IMR-90 (cell line): ENCODE data around the gene MTMR6. TPM values are rescaled to one million over a fixed set of nuclear protein-coding genes. Genes with fewer than 3 reads are reported as not detected.
"Not testable (repeated sequence)": the region's sequence is repeated elsewhere in the genome, so short reads cannot be mapped to it uniquely, and the experiment has no call there.

Experiments used
- ATAC-seq: fragments of 200-7000 bp; cut with Tn5 transposase; 2 replicates; pipeline ENCODE4 v1.9.1; 2020; ENCODE audit warnings: low read depth, mild to moderate bottlenecking, moderate library complexity
- BruUV-seq: library from RNA; stranded (reverse); fragments of 400-500 nt; replicated peaks from 2 replicates; lab custom pipeline; 2021; lab: Mats Ljungman, UMichigan
- CTCF ChIA-PET: fragments of 300-600 bp; formaldehyde crosslinking; extraction: SDS; loops from one replicate; lab custom pipeline; 2021; ENCODE audit warnings: antibody characterized with exemption; lab: Yijun Ruan, JAX
- POLR2A ChIA-PET: fragments of 300-600 bp; sonication (Branson Sonifier 250); formaldehyde crosslinking; loops from one replicate; lab custom pipeline; 2022; ENCODE audit warnings: antibody characterized with exemption; ENCODE audit not compliant: unreplicated experiment; lab: Charles Lee
- DNase-seq: peaks from one replicate; pipeline ENCODE4 v3.0.0; 2013
- H2AFZ ChIP-seq: replicated peaks from 2 replicates; pipeline ENCODE3; 2013; ENCODE audit warnings: low read length, mild to moderate bottlenecking; ENCODE audit not compliant: poor library complexity
- H2AK5ac ChIP-seq: 2 replicates; pipeline ENCODE4 v1.6.1; 2013; ENCODE audit warnings: low read depth, low read length, inconsistent platforms
- H2AK9ac ChIP-seq: replicated peaks from 2 replicates; pipeline ENCODE3; 2013; ENCODE audit warnings: mild to moderate bottlenecking, low read depth, low read length, moderate library complexity; ENCODE audit not compliant: poor library complexity
- H2BK120ac ChIP-seq: 2 replicates; pipeline ENCODE4 v1.6.1; 2013; ENCODE audit warnings: low read depth, low read length, inconsistent platforms
- H2BK15ac ChIP-seq: 3 replicates; pipeline ENCODE4 v1.6.1; 2013; ENCODE audit warnings: low read depth, low read length, inconsistent platforms
- H2BK20ac ChIP-seq: 2 replicates; pipeline ENCODE4 v1.6.1; 2013; ENCODE audit warnings: low read depth, mild to moderate bottlenecking, inconsistent platforms, low read length, moderate library complexity
- H2BK5ac ChIP-seq: 2 replicates; pipeline ENCODE4 v1.6.1; 2013; ENCODE audit warnings: mild to moderate bottlenecking, low read depth, low read length, inconsistent platforms; ENCODE audit not compliant: poor library complexity, severe bottlenecking
- H3K14ac ChIP-seq: replicated peaks from 2 replicates; pipeline ENCODE4 v1.6.1; 2013; ENCODE audit warnings: low read depth, low read length, inconsistent platforms
- H3K18ac ChIP-seq: 2 replicates; pipeline ENCODE4 v1.6.1; 2013; ENCODE audit warnings: low read depth, low read length, control low read depth
- H3K23ac ChIP-seq: 2 replicates; pipeline ENCODE4 v1.6.1; 2013; ENCODE audit warnings: low read depth, low read length, inconsistent platforms
- H3K27ac ChIP-seq: 2 replicates; pipeline ENCODE4 v1.5.1; 2013; ENCODE audit warnings: mild to moderate bottlenecking, control low read depth, low read length; ENCODE audit not compliant: insufficient read depth
- H3K27me3 ChIP-seq: 2 replicates; pipeline ENCODE4 v1.6.1; 2013; ENCODE audit warnings: low read length; ENCODE audit not compliant: control insufficient read depth, insufficient read depth
- H3K36me3 ChIP-seq: 2 replicates; pipeline ENCODE4 v1.6.1; 2013; ENCODE audit warnings: low read length, mixed read lengths; ENCODE audit not compliant: control insufficient read depth, insufficient read depth
- H3K4ac ChIP-seq: 2 replicates; pipeline ENCODE4 v1.6.1; 2013; ENCODE audit warnings: low read depth, low read length, inconsistent platforms
- H3K4me1 ChIP-seq: 2 replicates; pipeline ENCODE4 v1.6.1; 2013; ENCODE audit warnings: low read length, mixed read lengths; ENCODE audit not compliant: control insufficient read depth, insufficient read depth
- H3K4me2 ChIP-seq: 2 replicates; pipeline ENCODE4 v1.6.1; 2013; ENCODE audit warnings: low read depth, mild to moderate bottlenecking, control low read depth, low read length, moderate library complexity
- H3K4me3 ChIP-seq: 2 replicates; pipeline ENCODE4 v1.5.1; 2013; ENCODE audit warnings: low read depth, mild to moderate bottlenecking, control low read depth, low read length, moderate library complexity; ENCODE audit not compliant: insufficient read depth
- H3K56ac ChIP-seq: 2 replicates; pipeline ENCODE4 v1.6.1; 2013; ENCODE audit warnings: low read length, inconsistent platforms; ENCODE audit not compliant: insufficient read depth; ENCODE audit errors: extremely low read depth
- H3K79me1 ChIP-seq, 2 experiments: 2 replicates each; pipeline ENCODE4 v1.6.1; 2013; ENCODE audit warnings: low read length in 2 of 2, inconsistent platforms in 1 of 2, low read depth in 1 of 2
- H3K9ac ChIP-seq: 2 replicates; pipeline ENCODE4 v1.6.1; 2013; ENCODE audit warnings: low read depth, low read length, control low read depth
- H3K9me1 ChIP-seq: 2 replicates; pipeline ENCODE4 v1.6.1; 2013; ENCODE audit warnings: low read length, inconsistent platforms; ENCODE audit not compliant: insufficient read depth
- H3K9me3 ChIP-seq: 2 replicates; pipeline ENCODE4 v1.6.1; 2013; ENCODE audit warnings: low read length; ENCODE audit not compliant: control insufficient read depth, insufficient read depth
- H4K20me1 ChIP-seq: 2 replicates; pipeline ENCODE4 v1.6.1; 2013; ENCODE audit warnings: low read length, inconsistent platforms; ENCODE audit not compliant: insufficient read depth
- H4K5ac ChIP-seq: 2 replicates; pipeline ENCODE4 v1.6.1; 2013; ENCODE audit warnings: mild to moderate bottlenecking, low read depth, low read length, control low read depth
- H4K8ac ChIP-seq, 2 experiments: 2 replicates each; pipeline ENCODE4 v1.6.1; 2013; ENCODE audit warnings: low read depth in 2 of 2, low read length in 2 of 2, control low read depth in 1 of 2, inconsistent platforms in 1 of 2
- H4K91ac ChIP-seq: 2 replicates; pipeline ENCODE4 v1.6.1; 2013; ENCODE audit warnings: low read depth, low read length, inconsistent platforms; ENCODE audit not compliant: insufficient read depth
- BHLHE40 ChIP-seq: fragments of 150-350 bp; IDR thresholded peaks from 2 replicates; pipeline ENCODE4 v1.6.1; 2016; ENCODE audit warnings: mild to moderate bottlenecking, low read depth, low read length
- CEBPB ChIP-seq: IDR thresholded peaks from 2 replicates; pipeline ENCODE4 v1.6.1; 2012; ENCODE audit warnings: low read depth, low read length, improper control_type of control experiment
- FOS ChIP-seq: fragments of 150-350 bp; IDR thresholded peaks from 2 replicates; pipeline ENCODE4 v1.6.1; 2016; ENCODE audit warnings: low read depth, low read length
- WGBS, 2 experiments: methylation state at CpG; one replicate each; pipeline versions ENCODE4 v1.1.5 to v1.1.7; 2013; ENCODE audit warnings: missing lambda C conversion rate in 2 of 2; ENCODE audit not compliant: insufficient read length in 1 of 2; ENCODE audit errors: extremely low coverage in 2 of 2; 5-methylcytosine and 5-hydroxymethylcytosine counted together
- dilution Hi-C: fragments of 300-500 bp; cut with HindIII; formaldehyde crosslinking; loops from one replicate; pipeline ENCODE4 v1.14.3; 2018; ENCODE audit warnings: low sequenced_read_pairs; ENCODE audit not compliant: unreplicated experiment
- in situ Hi-C: fragments of 300-500 bp; cut with MboI; formaldehyde crosslinking; loops from 3 replicates; pipeline ENCODE4 v1.14.3; 2019; ENCODE audit warnings: low sequenced_read_pairs, inconsistent platforms, mixed read lengths
- intact Hi-C: fragments of 100-400 bp; cut with micrococcal nuclease; formaldehyde crosslinking; loops from 2 replicates; pipeline ENCODE4 v1.10.0; 2022
- polyA plus RNA-seq, 3 experiments: library from polyadenylated mRNA; depleted of rRNA; stranded (reverse); fragments of >200 nt; gene quantifications; 2 replicates each; pipeline ENCODE4 v1.2.3, GENCODE V29; 2012; ENCODE audit warnings: low replicate concordance in 1 of 3
- total RNA-seq: library from RNA; depleted of rRNA; stranded (reverse); fragments of >200 nt; gene quantifications from 2 replicates; pipeline ENCODE4 v1.2.3, GENCODE V29; 2012
- TF ChIP-seq, protein P1 (sequence below): fragments of 150-350 bp; IDR thresholded peaks from 2 replicates; pipeline ENCODE4 v1.6.1; 2017; ENCODE audit warnings: mild to moderate bottlenecking, antibody characterized with exemption, low read length, low read depth

MTMR6 gene
- total and polyA plus RNA-seq, 2 of the 4 experiments (the other 2 are of a cell fraction) = 9.4 to 21.7 TPM

DNA sequence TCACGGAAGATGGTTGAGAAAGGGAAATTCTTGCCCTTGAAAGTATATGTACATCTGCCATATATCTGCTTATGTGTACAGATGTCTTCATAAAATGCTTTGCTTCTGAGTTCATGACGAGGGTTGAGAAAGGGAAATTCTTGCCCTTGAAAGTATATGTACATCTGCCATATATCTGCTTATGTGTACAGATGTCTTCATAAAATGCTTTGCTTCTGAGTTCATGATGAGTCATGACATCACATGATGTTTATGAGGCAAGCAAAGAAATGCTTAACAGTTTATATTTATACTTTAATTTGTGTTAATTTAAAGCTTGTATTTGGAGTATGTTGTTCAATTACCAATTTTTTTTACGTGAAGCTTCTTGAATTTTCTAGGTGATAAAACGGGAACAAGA, 31.7 kb upstream of the MTMR6 start:
- in situ Hi-C loops = not testable (repeated sequence)

More for the DNA sequence above, 31.7 kb upstream of the MTMR6 start:
- H4K20me1 ChIP-seq, H3K9me3 ChIP-seq, H2AFZ ChIP-seq, H2AK9ac ChIP-seq, H3K9me1 ChIP-seq, H3K4me3 ChIP-seq, intact Hi-C loops, H2BK20ac ChIP-seq, H2BK120ac ChIP-seq, POLR2A ChIA-PET, H2AK5ac ChIP-seq, H2BK15ac ChIP-seq, H3K4me1 ChIP-seq, H3K9ac ChIP-seq, H4K8ac ChIP-seq, H3K23ac ChIP-seq, dilution Hi-C loops, BruUV-seq, H4K91ac ChIP-seq, H3K27me3 ChIP-seq, H3K14ac ChIP-seq, H3K56ac ChIP-seq, H4K5ac ChIP-seq: not testable (repeated sequence)
- WGBS, 2 experiments = no CpG with 5 or more reads among the region's 4 CpGs
- Histone ChIP-seq H2BK5ac (peak overlapping the region; percentile 84), H3K18ac (peak overlapping the region; percentile 74; the same call in 1 of the 2 replicates), H3K27ac (peak overlapping the region; percentile 89; the same call in 1 of the 2 replicates), H3K4ac (peak overlapping the region; percentile 24; the same call in 1 of the 2 replicates), H3K4me2 (peak overlapping the region; percentile 39; the same call in 1 of the 2 replicates), H3K79me1 (peaks cover 12 to 22% of the 10 kb centered on the region in 2 experiments; a peak in 3 of 4 replicates), H3K36me3 (peaks cover 26% of the 10 kb centered on the region)
- CTCF ChIA-PET = interaction anchor here (0.6 kb wide), 1 partner anchor 12 kb away, joined by 3 read pairs; no protein-coding TSS in a partner anchor
- DNase-seq = peak; percentile 89
- TF ChIP-seq, protein P1, sequence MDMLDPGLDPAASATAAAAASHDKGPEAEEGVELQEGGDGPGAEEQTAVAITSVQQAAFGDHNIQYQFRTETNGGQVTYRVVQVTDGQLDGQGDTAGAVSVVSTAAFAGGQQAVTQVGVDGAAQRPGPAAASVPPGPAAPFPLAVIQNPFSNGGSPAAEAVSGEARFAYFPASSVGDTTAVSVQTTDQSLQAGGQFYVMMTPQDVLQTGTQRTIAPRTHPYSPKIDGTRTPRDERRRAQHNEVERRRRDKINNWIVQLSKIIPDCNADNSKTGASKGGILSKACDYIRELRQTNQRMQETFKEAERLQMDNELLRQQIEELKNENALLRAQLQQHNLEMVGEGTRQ = peak; percentile 67; the same call in 1 of the 2 replicates
- peak; percentile 67; the same call in 1 of the 2 replicates for TF ChIP-seq FOS
- 0 out of 2 replicates have a peak, but pooled peaks have one; percentile 15 for TF ChIP-seq BHLHE40
- TF ChIP-seq CEBPB = peak; percentile 69
- ATAC-seq = peak; percentile 83
